ENCODE measurements around the gene TRPC4. TPM values are rescaled to one million over a fixed set of nuclear protein-coding genes. Genes with fewer than 3 reads are reported as not detected.

Gene TRPC4
- total and polyA plus RNA-seq, 2 donors (not counting 3 experiments of a cell fraction or from before 2014, with no cell fraction given): 0.04 to 0.64 TPM

DNA sequence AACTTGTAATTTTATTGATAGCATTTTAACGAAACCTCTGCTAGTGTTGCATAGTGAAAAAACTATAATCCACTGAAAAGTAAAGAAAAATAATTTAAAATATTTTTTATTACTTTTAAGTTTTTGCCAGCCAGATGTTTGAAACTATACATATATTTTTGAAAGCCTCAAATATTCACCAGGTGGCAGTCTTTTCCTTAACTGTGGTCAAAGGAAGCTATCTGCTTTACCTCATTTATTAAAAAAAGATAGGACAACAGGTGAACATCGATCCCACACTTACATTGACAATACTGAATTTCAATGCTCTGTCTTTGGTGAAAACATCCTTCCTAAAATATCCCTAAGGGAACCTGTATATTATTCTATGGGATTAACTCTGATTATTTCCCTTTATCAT, 100.5 kb downstream of the TRPC4 start:
- no peak overlapping the region for H3K4me3 ChIP-seq (replicated peaks in 1 of 3; ENCODE audit: insufficient read depth in 1 of 3, low read depth in 1 of 3, low read length in 3 of 3)
- H3K9me1 ChIP-seq (replicated peaks; ENCODE audit: control insufficient read depth, extremely low read depth, insufficient read depth, low read length): no peaks in the 10 kb centered on the region
- intact Hi-C loops (cut with micrococcal nuclease): no loop called here
- ChIA-PET CTCF (interaction anchor here (0.9 to 2.2 kb wide), 11 partner anchors 10 to 813 kb away, joined by 3 to 10 read pairs (median 3); partner anchors contain the start of gene TRPC4), POLR2A (no interaction called here)
- H3K9me3 ChIP-seq (replicated peaks; ENCODE audit: control insufficient read depth, insufficient read depth, low read length): no peaks in the 10 kb centered on the region
- no peak for FAIRE-seq
- no peak for DNase-seq (ENCODE audit: low read depth, low spot score)
- TF ChIP-seq POLR2AphosphoS5 (IDR thresholded peaks at IDR 0.05; ENCODE audit: insufficient read depth, low read depth, low read length) (no peak), GATA2 (IDR thresholded peaks at IDR 0.05; ENCODE audit: insufficient read depth, insufficient read length, low read depth, low read length) (no peak), MYC (IDR thresholded peaks at IDR 0.05; ENCODE audit: low read depth, low read length) (no peak), FOS (IDR thresholded peaks at IDR 0.05; ENCODE audit: borderline replicate concordance, insufficient read depth, low read length) (no peak), POLR2A (IDR thresholded peaks at IDR 0.05; ENCODE audit: low read depth, low read length) (no peak), EZH2 (IDR thresholded peaks at IDR 0.05; ENCODE audit: borderline replicate concordance, low read depth, low read length, severe bottlenecking) (no peak), JUN (IDR thresholded peaks at IDR 0.05; ENCODE audit: borderline replicate concordance, insufficient read depth, insufficient read length, low read depth) (no peak)
- TF ChIP-seq, protein P1, sequence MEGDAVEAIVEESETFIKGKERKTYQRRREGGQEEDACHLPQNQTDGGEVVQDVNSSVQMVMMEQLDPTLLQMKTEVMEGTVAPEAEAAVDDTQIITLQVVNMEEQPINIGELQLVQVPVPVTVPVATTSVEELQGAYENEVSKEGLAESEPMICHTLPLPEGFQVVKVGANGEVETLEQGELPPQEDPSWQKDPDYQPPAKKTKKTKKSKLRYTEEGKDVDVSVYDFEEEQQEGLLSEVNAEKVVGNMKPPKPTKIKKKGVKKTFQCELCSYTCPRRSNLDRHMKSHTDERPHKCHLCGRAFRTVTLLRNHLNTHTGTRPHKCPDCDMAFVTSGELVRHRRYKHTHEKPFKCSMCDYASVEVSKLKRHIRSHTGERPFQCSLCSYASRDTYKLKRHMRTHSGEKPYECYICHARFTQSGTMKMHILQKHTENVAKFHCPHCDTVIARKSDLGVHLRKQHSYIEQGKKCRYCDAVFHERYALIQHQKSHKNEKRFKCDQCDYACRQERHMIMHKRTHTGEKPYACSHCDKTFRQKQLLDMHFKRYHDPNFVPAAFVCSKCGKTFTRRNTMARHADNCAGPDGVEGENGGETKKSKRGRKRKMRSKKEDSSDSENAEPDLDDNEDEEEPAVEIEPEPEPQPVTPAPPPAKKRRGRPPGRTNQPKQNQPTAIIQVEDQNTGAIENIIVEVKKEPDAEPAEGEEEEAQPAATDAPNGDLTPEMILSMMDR (IDR thresholded peaks at IDR 0.05; ENCODE audit: extremely low read depth in 1 of 2, insufficient read depth in 1 of 2, low read depth in 1 of 2, low read length in 2 of 2): no peak
- TF ChIP-seq, protein P2, sequence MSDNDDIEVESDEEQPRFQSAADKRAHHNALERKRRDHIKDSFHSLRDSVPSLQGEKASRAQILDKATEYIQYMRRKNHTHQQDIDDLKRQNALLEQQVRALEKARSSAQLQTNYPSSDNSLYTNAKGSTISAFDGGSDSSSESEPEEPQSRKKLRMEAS (IDR thresholded peaks at IDR 0.05; ENCODE audit: insufficient read depth, insufficient read length): no peak
- no peaks in the 10 kb centered on the region for H3K27me3 ChIP-seq (ENCODE audit: control insufficient read depth in 2 of 2, insufficient read depth in 2 of 2, low read length in 2 of 2)
- no peak overlapping the region for H2AFZ ChIP-seq (ENCODE audit: low read depth, low read length)
- no peak overlapping the region for H3K9ac ChIP-seq (replicated peaks; ENCODE audit: extremely low read depth, insufficient read depth, low read length)
- H4K20me1 ChIP-seq (replicated peaks; ENCODE audit: control insufficient read depth, extremely low read depth, insufficient read depth, low read length): no peaks in the 10 kb centered on the region
- BruUV-seq (replicated peaks): no TSS peak
- no peaks in the 10 kb centered on the region for H3K4me1 ChIP-seq (ENCODE audit: control insufficient read depth, extremely low read depth, insufficient read depth, low read length)
- no peaks in the 10 kb centered on the region for H3K36me3 ChIP-seq (ENCODE audit: control insufficient read depth in 2 of 2, extremely low read depth in 1 of 2, insufficient read depth in 2 of 2, low read length in 2 of 2)
- dilution Hi-C loops (cut with MboI; ENCODE audit: extremely low pct_ligation_motif_present, low sequenced_read_pairs): no loop called here
- H3K27ac ChIP-seq (ENCODE audit: insufficient read depth, low read depth, low read length): no peak overlapping the region
- H3K4me2 ChIP-seq (ENCODE audit: insufficient read depth, low read length): no peak overlapping the region
- H3K79me2 ChIP-seq (ENCODE audit: control insufficient read depth, insufficient read depth, low read length): no peaks in the 10 kb centered on the region

Measured in endothelial cell of umbilical vein (primary cell).